ENCODE results near the gene MYO15A. TPM values are rescaled to one million over a fixed set of nuclear protein-coding genes. Genes with fewer than 3 reads are reported as not detected.
A peak's percentile ranks its signal among the peaks of the same experiment; 100 is the strongest.

Gene MYO15A
- polyA plus RNA-seq, 3 donors, result 0.31 to 4.4 (median 0.56) TPM

- no peak for TF ChIP-seq CTCF (IDR thresholded peaks at IDR 0.05)
- no peaks in the 10 kb centered on the region for H3K36me3 ChIP-seq (replicated peaks in 1 of 2; ENCODE audit: control insufficient read depth in 1 of 2, insufficient read depth in 2 of 2, low read length in 2 of 2)
- H3K27ac ChIP-seq (ENCODE audit: low read depth in 1 of 2, low read length in 2 of 2), result peak overlapping the region in 1 of 2 donors; percentile 81
- peak in 2 of 3 donors; percentile 7 to 45 for DNase-seq
- no peaks in the 10 kb centered on the region for H4K20me1 ChIP-seq (ENCODE audit: insufficient read depth, low read length)
- no peaks in the 10 kb centered on the region for H3K79me2 ChIP-seq (ENCODE audit: insufficient read depth, low read length)
- Mint-ChIP-seq H3K4me3 (no peak overlapping the region), H3K27ac (peak overlapping the region in 6 of 7 donors; percentile 28 to 97 (median 90)), H3K4me1 (peaks cover 29% of the 10 kb centered on the region), H3K36me3 (no peaks in the 10 kb centered on the region), H3K27me3 (ENCODE audit: low read depth in 3 of 3) (peaks cover 0 to 8% (median 4%) of the 10 kb centered on the region in 3 donors), H3K9me3 (no peaks in the 10 kb centered on the region)
- H3K4me1 ChIP-seq (ENCODE audit: control insufficient read depth in 1 of 2, insufficient read depth in 2 of 2, low read length in 2 of 2), result peaks cover 17 to 37% of the 10 kb centered on the region in 2 donors
- H3K27me3 ChIP-seq (ENCODE audit: control insufficient read depth in 2 of 2, insufficient read depth in 2 of 2, low read length in 2 of 2), result no peaks in the 10 kb centered on the region
- peak overlapping the region; percentile 88 for H2AFZ ChIP-seq (ENCODE audit: insufficient read depth, low read depth, low read length, poor library complexity, severe bottlenecking)
- 66% methylated on average over 20 of the region's 22 CpGs for WGBS (ENCODE audit: insufficient coverage)
- peak overlapping the region in 1 of 3 experiments; percentile 79 for H3K4me3 ChIP-seq (replicated peaks in 1 of 3; ENCODE audit: low read depth in 2 of 3, low read length in 3 of 3)
- intact Hi-C loops (cut with micrococcal nuclease), result no loop called here
- H3K9me3 ChIP-seq (replicated peaks in 1 of 2; ENCODE audit: control insufficient read depth in 1 of 2, insufficient read depth in 1 of 2, low read length in 2 of 2), result no peaks in the 10 kb centered on the region
- H3K9ac ChIP-seq (ENCODE audit: insufficient read depth, low read length, poor library complexity, severe bottlenecking), result no peak overlapping the region
- peak overlapping the region; percentile 88 for H3K4me2 ChIP-seq (replicated peaks; ENCODE audit: extremely low read depth, low read length, poor library complexity, severe bottlenecking)
Measured at GRCh38 chr17:18157354-18157985, 48.9 kb downstream of the MYO15A start.

DNA sequence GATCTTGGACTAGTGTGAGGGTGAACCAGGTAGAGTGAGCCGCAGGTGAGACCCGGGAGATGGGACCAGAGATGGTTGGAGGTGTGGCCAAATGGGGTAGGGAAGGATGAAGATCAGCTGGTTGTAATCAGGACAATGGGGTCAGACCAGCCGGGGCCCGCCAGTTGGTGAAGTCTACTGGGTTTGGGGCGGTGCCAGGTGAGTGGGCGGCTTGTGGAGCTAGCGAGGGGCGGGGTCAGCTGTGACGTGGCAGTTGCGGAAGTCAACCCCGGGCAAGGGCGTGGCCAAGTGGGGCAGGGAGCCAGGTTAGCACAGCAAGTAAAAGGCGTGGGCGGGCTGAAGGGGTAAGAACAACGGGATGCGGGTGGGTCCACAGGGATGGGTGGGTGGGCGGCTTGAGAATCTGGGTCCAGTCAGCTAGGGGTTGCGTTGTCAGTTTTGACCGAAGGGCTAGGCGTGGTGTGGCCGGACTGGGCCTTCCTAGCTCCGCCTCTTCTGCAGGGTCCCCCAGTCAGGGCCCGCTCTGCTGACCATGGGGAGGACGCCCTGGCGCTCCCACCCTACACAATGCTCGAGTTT, 49.6 kb downstream of the MYO15A start:
- H3K4me2 ChIP-seq (replicated peaks; ENCODE audit: extremely low read depth, low read length, poor library complexity, severe bottlenecking), result peak overlapping the region; percentile 88
- peak overlapping the region; percentile 37 to 79 (median 58) for H3K4me3 ChIP-seq (replicated peaks in 1 of 3; ENCODE audit: low read depth in 2 of 3, low read length in 3 of 3)
- H3K36me3 Mint-ChIP-seq, result no peaks in the 10 kb centered on the region
- peak; percentile 79 to 89 (median 88) for DNase-seq
- H3K4me1 Mint-ChIP-seq, result peaks cover 23% of the 10 kb centered on the region
- TF ChIP-seq CTCF (IDR thresholded peaks at IDR 0.05), result no peak
- H3K9me3 ChIP-seq (replicated peaks in 1 of 2; ENCODE audit: control insufficient read depth in 1 of 2, insufficient read depth in 1 of 2, low read length in 2 of 2), result no peaks in the 10 kb centered on the region
- peak overlapping the region in 1 of 2 donors; percentile 81 for H3K27ac ChIP-seq (ENCODE audit: low read depth in 1 of 2, low read length in 2 of 2)
- H3K27me3 ChIP-seq (ENCODE audit: control insufficient read depth in 2 of 2, insufficient read depth in 2 of 2, low read length in 2 of 2), result no peaks in the 10 kb centered on the region
- 3% methylated on average over 21 of the region's 26 CpGs for WGBS (ENCODE audit: insufficient coverage)
- H3K27me3 Mint-ChIP-seq (ENCODE audit: low read depth in 3 of 3), result peaks cover 0 to 6% (median 6%) of the 10 kb centered on the region in 3 donors
- peak overlapping the region in 6 of 7 donors; percentile 78 to 97 (median 93) for H3K27ac Mint-ChIP-seq
- no peaks in the 10 kb centered on the region for H3K36me3 ChIP-seq (replicated peaks in 1 of 2; ENCODE audit: control insufficient read depth in 1 of 2, insufficient read depth in 2 of 2, low read length in 2 of 2)
- intact Hi-C loops (cut with micrococcal nuclease), result no loop called here
- H3K4me1 ChIP-seq (ENCODE audit: control insufficient read depth in 1 of 2, insufficient read depth in 2 of 2, low read length in 2 of 2), result peaks cover 13 to 32% of the 10 kb centered on the region in 2 donors
- no peaks in the 10 kb centered on the region for H3K79me2 ChIP-seq (ENCODE audit: insufficient read depth, low read length)
- H4K20me1 ChIP-seq (ENCODE audit: insufficient read depth, low read length), result no peaks in the 10 kb centered on the region
- H3K4me3 Mint-ChIP-seq, result peak overlapping the region; percentile 82 to 89
- H2AFZ ChIP-seq (ENCODE audit: insufficient read depth, low read depth, low read length, poor library complexity, severe bottlenecking), result peak overlapping the region; percentile 88
- H3K9me3 Mint-ChIP-seq, result no peaks in the 10 kb centered on the region
- H3K9ac ChIP-seq (ENCODE audit: insufficient read depth, low read length, poor library complexity, severe bottlenecking), result peak overlapping the region; percentile 59

Data from CD14-positive monocyte (primary cell).